Activated naive CD8-positive, alpha-beta T cell treated with anti-CD3 and anti-CD28 coated beads, Interleukin-2, amount 50 U/mL, for 16 hours (primary cell): Measurements from ENCODE around the gene OR52B2.
"Not testable (repeated sequence)": the region's sequence is repeated elsewhere in the genome, so short reads cannot be mapped to it uniquely, and the experiment has no call there.

Source experiments
- DNase-seq: peaks from one replicate; pipeline ENCODE4 v3.0.0-alpha.2; 2020; ENCODE audit warnings: low read depth, low spot score

OR52B2 gene

DNA sequence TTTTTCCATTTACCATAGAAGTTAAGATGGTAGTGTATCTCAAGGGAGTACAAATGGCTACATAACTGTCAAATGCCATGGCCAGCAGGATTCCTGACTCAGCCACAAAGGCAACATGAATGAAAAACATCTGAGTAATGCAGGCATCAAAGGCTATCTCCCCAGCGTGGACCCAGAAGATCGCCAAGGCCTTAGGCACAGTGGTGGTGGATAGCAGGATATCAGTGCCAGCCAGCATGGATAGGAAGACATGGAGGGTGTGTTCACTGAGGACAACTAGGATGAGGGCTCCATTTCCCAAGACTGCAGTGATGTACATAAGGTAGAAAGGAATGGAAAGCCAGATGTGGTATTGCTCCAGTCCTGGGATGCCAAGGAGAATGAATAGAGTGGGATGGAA, 18.0 kb downstream of the OR52B2 start:
- DNase-seq: no peak

- DNase-seq: no peak
These were observed 19.0 kb downstream of the OR52B2 start for GRCh38 chr11:6151117-6151516.

DNA sequence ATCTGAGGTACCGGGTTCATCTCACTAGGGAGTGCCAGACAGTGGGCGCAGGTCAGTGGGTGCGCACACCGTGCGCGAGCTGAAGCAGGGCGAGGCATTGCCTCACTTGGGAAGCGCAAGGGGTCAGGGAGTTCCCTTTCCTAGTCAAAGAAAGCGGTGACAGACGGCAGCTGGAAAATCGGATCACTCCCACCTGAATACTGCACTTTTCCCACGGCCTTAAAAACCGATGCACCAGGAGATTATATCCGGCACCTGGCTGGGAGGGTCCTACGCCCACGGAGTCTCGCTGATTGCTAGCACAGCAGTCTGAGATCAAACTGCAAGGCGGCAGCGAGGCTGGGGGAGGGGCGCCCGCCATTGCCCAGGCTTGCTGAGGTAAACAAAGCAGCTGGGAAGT, 26.4 kb downstream of the OR52B2 start:
- not testable (repeated sequence) for DNase-seq

DNA sequence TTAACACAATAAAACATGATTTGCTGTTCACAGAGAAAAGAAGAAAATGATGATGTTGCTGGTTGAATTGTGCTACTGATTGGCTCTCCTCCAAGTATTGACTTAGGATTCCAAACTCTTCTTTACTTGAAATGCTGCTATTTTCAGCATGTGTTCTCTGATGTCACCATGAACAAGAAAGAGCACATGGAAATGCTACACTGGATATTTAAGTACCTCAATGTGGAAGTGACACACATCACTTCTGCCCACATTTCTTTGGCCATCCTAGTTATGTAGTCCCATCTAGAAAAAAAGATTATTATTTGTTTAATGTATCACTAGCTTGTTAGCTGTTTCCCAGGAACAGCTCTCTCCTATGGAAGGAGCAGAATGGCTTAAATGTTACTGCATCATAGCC, 27.2 kb downstream of the OR52B2 start:
- no peak for DNase-seq

DNA sequence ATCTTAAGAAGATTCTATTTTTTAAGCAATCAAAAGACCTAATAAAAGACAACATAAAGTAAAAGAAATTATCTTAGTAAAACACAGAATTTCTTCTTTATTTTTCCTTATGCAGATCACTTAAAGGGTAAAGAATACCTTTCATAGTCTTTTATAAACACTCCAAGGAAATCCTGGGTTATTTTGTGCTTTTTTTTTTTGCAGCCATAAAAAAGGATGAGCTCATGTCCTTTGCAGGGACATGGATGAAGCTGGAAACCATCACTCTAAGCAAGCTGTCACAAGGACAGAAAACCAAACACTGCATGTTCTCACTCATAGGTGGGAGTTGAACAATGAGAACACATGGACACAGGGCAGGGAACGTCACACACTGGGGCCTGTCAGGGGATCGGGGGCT, 34.2 kb downstream of the OR52B2 start:
- DNase-seq: not testable (repeated sequence)

DNA sequence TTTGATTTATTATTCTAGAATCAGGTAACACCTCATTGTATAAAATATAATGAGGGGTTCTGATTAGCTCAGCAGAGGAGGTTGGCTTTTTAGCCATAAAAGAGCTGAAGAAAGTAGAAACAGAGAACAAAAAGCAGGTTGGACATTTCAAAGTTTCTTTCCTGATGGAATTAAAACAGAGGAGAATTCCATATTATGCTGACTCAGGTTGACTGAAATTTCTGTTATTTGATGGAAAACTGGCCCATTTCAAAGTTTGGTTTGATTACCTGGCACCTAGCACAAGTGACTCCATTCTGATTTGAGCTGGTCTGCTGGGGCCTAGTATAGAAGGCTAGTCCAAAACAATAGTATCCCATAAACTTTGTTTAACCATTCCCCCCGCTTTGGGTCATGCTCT, 37.7 kb downstream of the OR52B2 start:
- DNase-seq: no peak

DNA sequence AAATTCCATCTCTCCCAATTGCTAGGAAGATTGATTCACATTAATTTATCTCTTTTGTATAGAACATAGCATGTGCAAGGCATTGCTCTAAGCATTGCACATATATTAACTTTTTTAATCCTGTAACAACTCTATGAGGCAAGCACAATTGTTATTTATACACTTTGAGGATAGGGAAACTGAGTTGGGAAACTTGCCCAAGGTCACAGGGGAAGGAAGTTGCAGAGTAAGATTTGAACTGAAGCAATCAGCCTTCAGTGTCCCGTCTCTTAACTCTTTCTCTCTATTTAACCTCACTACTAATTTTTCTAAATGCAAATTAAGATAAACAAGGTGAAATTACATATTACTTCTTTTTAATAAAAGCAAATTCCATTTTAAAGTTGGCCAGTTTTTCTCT, 40.5 kb downstream of the OR52B2 start:
- no peak for DNase-seq

- DNase-seq: no peak
These were observed 41.1 kb downstream of the OR52B2 start for GRCh38 chr11:6129011-6129410.

DNA sequence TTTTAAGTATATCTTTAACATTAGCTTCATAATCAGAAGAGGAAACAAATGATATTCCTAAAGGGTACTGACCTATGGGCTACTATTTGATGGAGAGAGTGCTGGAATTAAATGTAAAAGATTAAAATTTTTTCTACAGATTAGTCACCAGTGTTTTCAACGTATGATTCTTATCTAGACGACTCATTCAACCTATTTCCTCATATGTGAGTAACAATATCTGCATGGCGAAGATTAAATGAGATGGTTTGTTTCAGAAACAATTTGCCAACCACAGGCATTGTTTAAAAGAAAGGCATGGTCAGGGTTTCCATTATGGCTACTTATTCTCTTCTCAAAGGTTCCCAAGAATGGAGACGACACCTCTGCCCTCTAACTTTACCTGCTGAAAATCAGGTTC, 42.2 kb downstream of the OR52B2 start:
- no peak for DNase-seq

DNA sequence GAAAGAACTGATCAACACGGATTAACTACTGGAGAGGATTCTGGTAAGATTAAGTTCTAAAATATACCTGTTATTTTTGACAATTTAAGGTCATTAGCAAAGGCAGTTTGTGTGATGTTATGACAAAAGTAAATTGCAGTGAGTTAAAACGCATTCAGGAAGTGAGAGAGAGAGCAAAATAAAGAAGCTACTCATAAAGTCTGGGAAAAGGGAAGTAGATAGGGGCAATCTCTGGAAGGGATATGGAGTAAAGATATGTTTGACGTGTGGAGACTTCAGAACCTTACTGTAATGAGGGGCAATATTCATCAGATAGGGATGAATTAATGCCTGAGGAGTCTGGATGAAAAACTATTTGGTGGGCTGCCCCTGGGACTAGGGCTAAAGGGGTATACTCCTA, 45.9 kb downstream of the OR52B2 start:
- DNase-seq: no peak
